GM12892 (cell line): ENCODE data around the gene PKIB.

ENCODE experiments used
- POLR2A ChIP-seq: IDR thresholded peaks from 2 replicates; pipeline ENCODE4 v1.6.1; 2011; ENCODE audit warnings: low read depth, low read length, control low read depth
- POLR2AphosphoS5 ChIP-seq: IDR thresholded peaks from 2 replicates; pipeline ENCODE4 v1.6.1; 2011; ENCODE audit warnings: low read depth, low read length, control low read depth

GRCh38 chr6:122645256-122645655 is 35.1 kb downstream of the PKIB start:
- TF ChIP-seq POLR2AphosphoS5 (no peak), POLR2A (no peak)
